Lower leg skin (tissue), 4 donors: Measurements from ENCODE around the gene ADGRG6. TPM values are rescaled to one million over a fixed set of nuclear protein-coding genes. Genes with fewer than 3 reads are reported as not detected.

Experiments used
- DNase-seq, 2 donors: peaks; one replicate each; pipeline ENCODE4 v3.0.0-alpha.2; 2019; ENCODE audit warnings: low spot score in 2 of 2
- H3K4me3 ChIP-seq: fragments of 200-600 bp; sonication (generic); 2 replicates; pipeline ENCODE4 v1.5.1; 2017; ENCODE audit warnings: mild to moderate bottlenecking, low read depth; ENCODE audit not compliant: poor library complexity, severe bottlenecking
- CTCF ChIP-seq, 3 donors: fragments of 450-650 bp; IDR thresholded peaks; one replicate each; pipeline ENCODE4 v1.5.1; 2016; ENCODE audit warnings: antibody characterized with exemption in 3 of 3, mild to moderate bottlenecking in 3 of 3, moderate library complexity in 2 of 3
- POLR2A ChIP-seq, 2 donors: fragments of 450-650 bp; IDR thresholded peaks; one replicate each; pipeline ENCODE4 v1.6.1; 2016 to 2017; ENCODE audit warnings: antibody characterized with exemption in 2 of 2, mild to moderate bottlenecking in 1 of 2, moderate library complexity in 1 of 2
- WGBS, 2 donors: methylation state at CpG; one replicate each; pipeline ENCODE4 v1.1.5; 2018; 5-methylcytosine and 5-hydroxymethylcytosine counted together
- intact Hi-C: fragments of 100-400 bp; cut with DNase I; formaldehyde crosslinking; loops from one replicate; pipeline ENCODE4 v1.15.0; 2023; ENCODE audit warnings: low total_unique reads
- total RNA-seq, 4 donors: library from RNA; depleted of rRNA; stranded (reverse); fragments of >200 nt; gene quantifications; one replicate each; pipeline ENCODE4 v1.1.0, GENCODE V29; 2016

ADGRG6 gene
- total RNA-seq, 4 donors from 2014 or later = 41.8 to 54.8 (median 50.0) TPM

GRCh38 chr6:142455957-142456589, 154.3 kb downstream of the ADGRG6 start:
- no peak overlapping the region for H3K4me3 ChIP-seq
- TF ChIP-seq POLR2A (IDR thresholded peaks at IDR 0.05) = no peak
- TF ChIP-seq CTCF (IDR thresholded peaks at IDR 0.05) = no peak
- DNase-seq = no peak
- 79 to 87% methylated on average over 8 of the region's 8 CpGs for WGBS, 2 donors
- intact Hi-C loops = no loop called here

- TF ChIP-seq CTCF (IDR thresholded peaks at IDR 0.05) (no peak), POLR2A (IDR thresholded peaks at IDR 0.05) (no peak)
- WGBS, 2 donors = 100% methylated on average over 1 of the region's 1 CpG
- H3K4me3 ChIP-seq = no peak overlapping the region
- intact Hi-C loops = no loop called here
- no peak for DNase-seq
Observed at GRCh38 chr6:142457638-142458406, 156.0 kb downstream of the ADGRG6 start.

- WGBS, 2 donors = 63 to 64% methylated on average over 2 of the region's 2 CpGs
- intact Hi-C loops = no loop called here
- no peak overlapping the region for H3K4me3 ChIP-seq
- DNase-seq = no peak
- TF ChIP-seq CTCF (IDR thresholded peaks at IDR 0.05) (no peak), POLR2A (IDR thresholded peaks at IDR 0.05) (no peak)
Observed at GRCh38 chr6:142458836-142459235, 157.0 kb downstream of the ADGRG6 start.

- no peak overlapping the region for H3K4me3 ChIP-seq
- 91 to 93% methylated on average over 1 of the region's 1 CpG for WGBS, 2 donors
- intact Hi-C loops = no loop called here
- DNase-seq = no peak
- TF ChIP-seq POLR2A (IDR thresholded peaks at IDR 0.05) = no peak
- TF ChIP-seq CTCF (IDR thresholded peaks at IDR 0.05) = no peak
Observed at GRCh38 chr6:142459271-142459670, 157.5 kb downstream of the ADGRG6 start.

GRCh38 chr6:142462260-142462659, 160.5 kb downstream of the ADGRG6 start:
- TF ChIP-seq POLR2A (IDR thresholded peaks at IDR 0.05) (no peak), CTCF (IDR thresholded peaks at IDR 0.05) (no peak)
- 95 to 100% methylated on average over 2 of the region's 2 CpGs for WGBS, 2 donors
- DNase-seq = no peak
- no peak overlapping the region for H3K4me3 ChIP-seq
- intact Hi-C loops = no loop called here
